Sigmoid colon (tissue), 7 donors: Measurements from ENCODE around the gene STK39. TPM values are rescaled to one million over a fixed set of nuclear protein-coding genes. Genes with fewer than 3 reads are reported as not detected.

ENCODE experiments used
- DNase-seq: peaks from one replicate; pipeline ENCODE4 v3.0.0-alpha.2; 2019
- H3K27ac ChIP-seq, 4 donors: fragments of 200-600 bp; sonication (generic); one replicate each; pipeline ENCODE4 v1.5.1; 2016 to 2019; ENCODE audit warnings: mild to moderate bottlenecking in 1 of 4
- H3K27me3 ChIP-seq, 3 donors: fragments of 200-600 bp; sonication (generic); one replicate each; pipeline ENCODE4 v1.5.1; 2019; ENCODE audit warnings: mild to moderate bottlenecking in 1 of 3
- H3K36me3 ChIP-seq, 4 donors: fragments of 200-600 bp; sonication (generic); one replicate each; pipeline ENCODE4 v1.5.1; 2016 to 2019
- H3K4me1 ChIP-seq, 4 donors: fragments of 200-600 bp; sonication (generic); one replicate each; pipeline ENCODE4 v1.5.1; 2017 to 2019
- H3K4me3 ChIP-seq, 4 donors: fragments of 200-600 bp; sonication (generic); one replicate each; pipeline ENCODE4 v1.5.1; 2017 to 2019; ENCODE audit warnings: mild to moderate bottlenecking in 2 of 4, moderate library complexity in 1 of 4
- H3K9me3 ChIP-seq, 4 donors: fragments of 200-600 bp in 3 of 4; sonication (generic) in 3 of 4; one replicate each; pipeline versions ENCODE4 v1.5.1 to v1.6.1; 2013 to 2019
- EP300 ChIP-seq, 4 donors: sonication (generic); formaldehyde crosslinking; IDR thresholded peaks; one replicate each; pipeline ENCODE4 v1.6.1; 2017; ENCODE audit warnings: antibody characterized with exemption in 4 of 4
- POLR2A ChIP-seq, 2 donors: fragments of 450-650 bp; IDR thresholded peaks; one replicate each; pipeline ENCODE4 v1.6.1; 2016; ENCODE audit warnings: antibody characterized with exemption in 2 of 2, mild to moderate bottlenecking in 2 of 2, moderate library complexity in 2 of 2
- POLR2AphosphoS5 ChIP-seq, 4 donors: sonication (generic); formaldehyde crosslinking; IDR thresholded peaks; one replicate each; pipeline ENCODE4 v1.6.1; 2017; ENCODE audit warnings: antibody characterized with exemption in 4 of 4
- WGBS, 2 donors: extraction: QIAGEN DNeasy Blood & Tissue Kit; methylation state at CpG; one replicate each; pipeline ENCODE4 v1.1.7; 2013; 5-methylcytosine and 5-hydroxymethylcytosine counted together
- intact Hi-C: fragments of 100-400 bp; cut with DNase I; formaldehyde crosslinking; loops from one replicate; pipeline ENCODE4 v1.15.1; 2023
- polyA plus RNA-seq, 3 donors: library from polyadenylated mRNA; stranded (reverse); fragments of 200-250 nt; gene quantifications; one replicate each; pipeline ENCODE4 v1.2.3, GENCODE V29; 2013
- total RNA-seq, 4 donors: library from RNA; depleted of rRNA; stranded (reverse); fragments of >200 nt; gene quantifications; one replicate each; pipeline ENCODE4 v1.1.0, GENCODE V29; 2016
- TF ChIP-seq, protein P1 (sequence below), 4 experiments: fragments of 450-650 bp in 3 of 4; fragments of 200-600 bp in 1 of 4; IDR thresholded peaks; one replicate each; pipeline ENCODE4 v1.5.1; 2016 to 2019; ENCODE audit warnings: antibody characterized with exemption in 4 of 4, mild to moderate bottlenecking in 3 of 4, moderate library complexity in 2 of 4
- donor health status: healthy with polysubstance abuse.
- donor health status: Bipolar disorder and iron deficiency.
- donor health status: healthy.

Gene STK39
- total and polyA plus RNA-seq, 7 donors, result 13.4 to 44.9 (median 24.1) TPM

DNA sequence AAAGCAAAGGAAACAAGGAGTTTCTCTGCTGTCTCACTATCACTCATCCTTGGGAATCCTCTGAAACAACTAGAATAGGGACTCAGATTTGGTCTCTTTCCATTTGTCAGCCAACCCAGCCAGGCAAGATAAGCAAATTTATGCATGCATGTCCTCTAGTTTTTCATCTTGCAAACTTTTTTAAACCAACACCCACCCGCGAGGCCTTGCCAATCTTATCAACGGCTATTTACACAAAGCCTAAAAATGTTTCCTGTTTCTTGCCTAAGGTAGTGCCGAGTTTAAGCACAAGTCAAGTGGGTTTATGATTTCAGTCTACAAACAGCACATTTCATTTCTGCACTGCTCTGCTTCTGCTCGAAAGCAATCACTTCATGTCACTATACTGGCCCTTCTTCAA lies 240.9 kb downstream of the STK39 start:
- TF ChIP-seq POLR2A (IDR thresholded peaks at IDR 0.05) (no peak), EP300 (IDR thresholded peaks at IDR 0.05) (no peak), POLR2AphosphoS5 (IDR thresholded peaks at IDR 0.05) (no peak)
- TF ChIP-seq, protein P1, sequence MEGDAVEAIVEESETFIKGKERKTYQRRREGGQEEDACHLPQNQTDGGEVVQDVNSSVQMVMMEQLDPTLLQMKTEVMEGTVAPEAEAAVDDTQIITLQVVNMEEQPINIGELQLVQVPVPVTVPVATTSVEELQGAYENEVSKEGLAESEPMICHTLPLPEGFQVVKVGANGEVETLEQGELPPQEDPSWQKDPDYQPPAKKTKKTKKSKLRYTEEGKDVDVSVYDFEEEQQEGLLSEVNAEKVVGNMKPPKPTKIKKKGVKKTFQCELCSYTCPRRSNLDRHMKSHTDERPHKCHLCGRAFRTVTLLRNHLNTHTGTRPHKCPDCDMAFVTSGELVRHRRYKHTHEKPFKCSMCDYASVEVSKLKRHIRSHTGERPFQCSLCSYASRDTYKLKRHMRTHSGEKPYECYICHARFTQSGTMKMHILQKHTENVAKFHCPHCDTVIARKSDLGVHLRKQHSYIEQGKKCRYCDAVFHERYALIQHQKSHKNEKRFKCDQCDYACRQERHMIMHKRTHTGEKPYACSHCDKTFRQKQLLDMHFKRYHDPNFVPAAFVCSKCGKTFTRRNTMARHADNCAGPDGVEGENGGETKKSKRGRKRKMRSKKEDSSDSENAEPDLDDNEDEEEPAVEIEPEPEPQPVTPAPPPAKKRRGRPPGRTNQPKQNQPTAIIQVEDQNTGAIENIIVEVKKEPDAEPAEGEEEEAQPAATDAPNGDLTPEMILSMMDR (IDR thresholded peaks at IDR 0.05), result no peak
- 17 to 58% methylated on average over 5 of the region's 5 CpGs for WGBS, 2 donors

DNA sequence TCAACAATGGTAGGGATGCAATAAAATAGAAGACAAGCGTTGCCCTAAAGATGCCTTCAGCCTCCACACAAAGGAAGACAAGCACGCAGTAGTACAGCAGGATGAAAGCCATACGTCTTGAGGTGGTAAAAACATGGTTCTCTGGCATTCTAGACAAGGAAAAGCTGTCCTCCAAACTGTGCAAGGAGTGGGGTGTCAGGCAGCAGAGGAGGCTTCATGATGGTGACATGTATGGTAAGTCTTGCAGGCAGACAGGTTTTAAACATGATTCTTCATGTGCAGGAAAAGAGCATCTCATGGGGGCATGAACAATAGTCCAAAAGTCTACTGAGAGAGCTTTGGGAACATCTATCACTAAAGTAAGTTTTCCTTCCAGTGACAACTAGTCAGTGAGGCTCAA lies 241.8 kb downstream of the STK39 start:
- no peaks in the 10 kb centered on the region for H3K36me3 ChIP-seq
- WGBS, 2 donors, result 96 to 98% methylated on average over 3 of the region's 3 CpGs
- H3K27ac ChIP-seq, result no peak overlapping the region
- DNase-seq, result no peak
- TF ChIP-seq, protein P1 (IDR thresholded peaks at IDR 0.05), result no peak
- no peak for TF ChIP-seq EP300 (IDR thresholded peaks at IDR 0.05)
- no peak for TF ChIP-seq POLR2AphosphoS5 (IDR thresholded peaks at IDR 0.05)
- TF ChIP-seq POLR2A (IDR thresholded peaks at IDR 0.05), result no peak
- no peaks in the 10 kb centered on the region for H3K27me3 ChIP-seq
- intact Hi-C loops, result no loop called here
- no peak overlapping the region for H3K4me3 ChIP-seq
- no peaks in the 10 kb centered on the region for H3K4me1 ChIP-seq
- no peaks in the 10 kb centered on the region for H3K9me3 ChIP-seq

More for the DNA sequence above, 240.9 kb downstream of the STK39 start:
- H3K36me3 ChIP-seq, result peaks cover 0 to under 1% (median 0%) of the 10 kb centered on the region in 4 donors
- H3K9me3 ChIP-seq, result no peaks in the 10 kb centered on the region
- no peak for DNase-seq
- no peaks in the 10 kb centered on the region for H3K27me3 ChIP-seq
- H3K27ac ChIP-seq, result no peak overlapping the region
- H3K4me3 ChIP-seq, result no peak overlapping the region
- no peaks in the 10 kb centered on the region for H3K4me1 ChIP-seq
- intact Hi-C loops, result no loop called here

DNA sequence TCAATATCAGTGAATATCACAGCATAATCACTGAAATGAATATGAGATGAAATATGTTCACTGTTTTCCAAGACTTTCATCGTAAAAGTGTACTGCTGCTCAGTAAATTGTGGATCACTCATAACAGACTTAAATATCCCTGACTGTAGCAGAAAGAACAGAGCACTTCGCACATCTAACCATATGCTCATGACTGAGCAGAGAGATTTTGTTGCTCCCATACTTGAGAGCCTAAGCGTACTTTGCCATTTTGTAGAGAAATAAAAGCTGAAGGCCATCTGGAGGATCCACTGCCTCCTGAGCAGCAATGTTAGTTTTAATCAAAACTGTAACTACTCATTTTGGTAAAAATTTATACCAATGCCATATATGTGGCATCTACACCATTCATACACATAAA lies 243.5 kb downstream of the STK39 start:
- no peaks in the 10 kb centered on the region for H3K9me3 ChIP-seq
- WGBS, 2 donors, result 97% methylated on average over 3 of the region's 3 CpGs

DNA sequence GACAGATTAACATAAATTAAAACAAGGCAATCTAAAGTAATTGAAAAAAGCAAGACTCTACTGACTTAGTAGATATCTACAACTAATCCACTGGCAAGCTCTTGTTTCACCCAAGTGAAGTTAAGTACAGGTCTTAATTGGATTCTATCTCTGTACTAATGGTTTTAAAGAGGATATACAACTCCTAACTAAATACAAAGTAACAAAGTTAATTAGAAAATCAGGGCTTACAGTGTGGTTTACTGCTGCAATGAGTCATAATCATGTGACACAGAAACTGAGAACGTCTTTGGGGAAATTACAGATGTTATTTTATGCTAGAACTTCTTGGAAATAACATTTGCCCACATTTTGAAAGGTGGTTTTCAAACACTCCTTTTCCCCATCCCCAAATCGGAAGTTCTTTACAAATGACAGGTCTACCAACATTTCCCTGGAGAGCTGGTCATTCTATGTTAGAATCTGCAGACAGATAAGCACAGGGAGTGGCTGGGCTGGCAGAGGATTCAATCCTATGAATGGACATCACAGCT lies 245.3 kb downstream of the STK39 start:
- intact Hi-C loops, result no loop called here
- TF ChIP-seq EP300 (IDR thresholded peaks at IDR 0.05), result no peak
- no peak for TF ChIP-seq POLR2A (IDR thresholded peaks at IDR 0.05)
- TF ChIP-seq, protein P1 (IDR thresholded peaks at IDR 0.05), result no peak
- no peak for TF ChIP-seq POLR2AphosphoS5 (IDR thresholded peaks at IDR 0.05)
- Histone ChIP-seq H3K4me3 (no peak overlapping the region), H3K27ac (no peak overlapping the region), H3K27me3 (no peaks in the 10 kb centered on the region), H3K4me1 (no peaks in the 10 kb centered on the region), H3K36me3 (no peaks in the 10 kb centered on the region), H3K9me3 (no peaks in the 10 kb centered on the region)
- no peak for DNase-seq
- 20 to 39% methylated on average over 2 of the region's 2 CpGs for whole genome bisulfite sequencing, 2 donors

More for the DNA sequence above, 243.5 kb downstream of the STK39 start:
- Histone ChIP-seq H3K27me3 (no peaks in the 10 kb centered on the region), H3K4me1 (no peaks in the 10 kb centered on the region), H3K4me3 (no peak overlapping the region), H3K27ac (no peak overlapping the region), H3K36me3 (no peaks in the 10 kb centered on the region)
- TF ChIP-seq, protein P1 (IDR thresholded peaks at IDR 0.05), result no peak
- no peak for TF ChIP-seq POLR2AphosphoS5 (IDR thresholded peaks at IDR 0.05)
- TF ChIP-seq POLR2A (IDR thresholded peaks at IDR 0.05), result no peak
- no peak for TF ChIP-seq EP300 (IDR thresholded peaks at IDR 0.05)
- DNase-seq, result no peak
- intact Hi-C loops, result no loop called here

DNA sequence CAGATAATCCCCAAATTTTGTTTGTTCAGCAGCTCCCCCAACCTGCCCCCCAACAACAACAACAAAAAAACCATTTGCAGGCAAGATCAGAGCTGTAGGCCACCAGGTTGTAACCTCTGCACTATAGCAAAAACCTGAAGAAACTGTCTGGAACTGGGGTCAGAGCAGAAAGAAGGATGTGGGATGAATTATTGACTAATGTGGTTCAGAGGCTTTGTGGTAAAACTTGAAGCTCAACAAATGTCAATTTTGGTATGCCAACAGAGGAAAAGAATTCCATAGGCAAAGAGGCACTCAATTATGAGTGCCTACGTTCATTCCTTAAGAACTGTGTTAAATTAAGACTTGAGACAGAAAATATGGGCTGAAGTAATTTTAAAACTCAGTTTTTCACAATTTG lies 255.1 kb downstream of the STK39 start:
- WGBS, 2 donors, result 93 to 96% methylated on average over 1 of the region's 1 CpG
- Histone ChIP-seq H3K4me1 (no peaks in the 10 kb centered on the region), H3K36me3 (no peaks in the 10 kb centered on the region), H3K27ac (no peak overlapping the region), H3K4me3 (no peak overlapping the region), H3K9me3 (no peaks in the 10 kb centered on the region), H3K27me3 (no peaks in the 10 kb centered on the region)
- intact Hi-C loops, result no loop called here
- TF ChIP-seq POLR2A (IDR thresholded peaks at IDR 0.05) (no peak), POLR2AphosphoS5 (IDR thresholded peaks at IDR 0.05) (no peak), EP300 (IDR thresholded peaks at IDR 0.05) (no peak)
- TF ChIP-seq, protein P1 (IDR thresholded peaks at IDR 0.05), result no peak
- DNase-seq, result no peak
